K562 (cell line): ENCODE data around the gene CCDC18. TPM values are rescaled to one million over a fixed set of nuclear protein-coding genes. Genes with fewer than 3 reads are reported as not detected.

Experiments
- CBFA2T3 ChIP-seq: fragments of 450-650 bp; IDR thresholded peaks from 2 replicates; pipeline ENCODE4 v1.6.1; 2017
- CCNT2 ChIP-seq: IDR thresholded peaks from 2 replicates; pipeline ENCODE4 v1.6.1; 2011; ENCODE audit warnings: borderline replicate concordance, low read depth, mild to moderate bottlenecking, moderate library complexity, mixed read lengths, low read length; ENCODE audit not compliant: insufficient read length; ENCODE audit errors: extremely low read depth
- EZH2 ChIP-seq: IDR thresholded peaks from 2 replicates; pipeline ENCODE4 v1.6.1; 2012; ENCODE audit warnings: low read depth, mild to moderate bottlenecking, inconsistent platforms, low read length, borderline replicate concordance
- HNRNPLL ChIP-seq: fragments of 200-400 bp; formaldehyde crosslinking; IDR thresholded peaks from 2 replicates; pipeline ENCODE4 v1.6.1; 2017; ENCODE audit warnings: low read length, low read depth, mild to moderate bottlenecking; ENCODE audit not compliant: poor library complexity, severe bottlenecking
- HNRNPUL1 ChIP-seq: fragments of 200-400 bp; formaldehyde crosslinking; IDR thresholded peaks from 2 replicates; pipeline ENCODE4 v1.6.1; 2017; ENCODE audit warnings: low read length
- JUND ChIP-seq, 2 experiments: IDR thresholded peaks; 2 replicates in 1 of 2; 3 replicates in 1 of 2; pipeline ENCODE4 v1.6.1; 2011; ENCODE audit warnings: borderline replicate concordance in 2 of 2, low read depth in 2 of 2, low read length in 2 of 2, improper control_type of control experiment in 1 of 2, missing biosample characterization in 1 of 2, missing genetic modification characterization in 1 of 2, missing genetic modification reagents in 1 of 2
- MIER1 ChIP-seq: fragments of 450-650 bp; IDR thresholded peaks from 2 replicates; pipeline ENCODE4 v1.6.1; 2016; ENCODE audit warnings: antibody characterized with exemption, mild to moderate bottlenecking, low read depth
- NEUROD1 ChIP-seq: fragments of 150-350 bp; IDR thresholded peaks from 2 replicates; pipeline ENCODE4 v1.6.1; 2014; ENCODE audit warnings: borderline replicate concordance, low read length, low read depth; ENCODE audit not compliant: partially characterized antibody
- NFIX ChIP-seq: fragments of 250-450 bp; sonication (Bioruptor Pico); IDR thresholded peaks from 2 replicates; pipeline ENCODE4 v1.4.0; 2020; ENCODE audit warnings: low read depth, mild to moderate bottlenecking, moderate library complexity
- NONO ChIP-seq, 2 experiments: fragments of 200-400 bp in 1 of 2; fragments of 450-650 bp in 1 of 2; formaldehyde crosslinking in 1 of 2; IDR thresholded peaks; 2 replicates each; pipeline ENCODE4 v1.6.1; 2017; ENCODE audit warnings: low read depth in 2 of 2, mild to moderate bottlenecking in 2 of 2, moderate library complexity in 2 of 2, low read length in 1 of 2
- PYGO2 ChIP-seq: fragments of 450-650 bp; IDR thresholded peaks from 2 replicates; pipeline ENCODE4 v1.6.1; 2016; ENCODE audit warnings: mild to moderate bottlenecking, missing genetic modification characterization, moderate library complexity, missing compliant biosample characterization
- SIN3A ChIP-seq, 2 experiments: fragments of 150-350 bp in 1 of 2; IDR thresholded peaks; 2 replicates each; pipeline ENCODE4 v1.6.1; 2011 to 2016; ENCODE audit warnings: borderline replicate concordance in 2 of 2, low read depth in 2 of 2, low read length in 2 of 2, mild to moderate bottlenecking in 2 of 2, moderate library complexity in 2 of 2; ENCODE audit not compliant: control insufficient read depth in 1 of 2
- TCF7 ChIP-seq: sonication (generic); IDR thresholded peaks from 2 replicates; pipeline ENCODE4 v1.6.1; 2016; ENCODE audit warnings: antibody characterized with exemption, borderline replicate concordance
- TEAD1 ChIP-seq, 2 experiments: fragments of 450-650 bp in 1 of 2; sonication (generic) in 1 of 2; formaldehyde crosslinking; IDR thresholded peaks; 2 replicates each; pipeline versions ENCODE4 v1.4.0 to v1.8.0; 2020 to 2022; ENCODE audit warnings: mild to moderate bottlenecking in 2 of 2, missing genetic modification reagents in 1 of 2
- ZC3H11A ChIP-seq: IDR thresholded peaks from 2 replicates; pipeline ENCODE4 v1.6.1; 2012; ENCODE audit warnings: low read depth, low read length, improper control_type of control experiment
- ZNF140 ChIP-seq: fragments of 250-450 bp; sonication (Bioruptor Pico); IDR thresholded peaks from 2 replicates; pipeline ENCODE4 v1.8.0; 2021; ENCODE audit warnings: moderate library complexity, mild to moderate bottlenecking, inconsistent platforms
- polyA plus RNA-seq, 8 experiments: library from polyadenylated mRNA; depleted of rRNA in 4 of 8; stranded (reverse) in 5 of 8; unstranded in 3 of 8; fragments of >200 nt; fragmentation: Nextera tagmentation in 2 of 8; fragmentation: Illumina TruSeq in 1 of 8; extraction: Ambion mirVana in 2 of 8; extraction: Trizol in 1 of 8; gene quantifications; 2 replicates each; pipeline versions ENCODE4 v1.2.1 to v1.2.3, GENCODE V29; 2011 to 2014; ENCODE audit warnings: inconsistent platforms in 1 of 8, missing spikeins in 1 of 8
- total RNA-seq, 7 experiments: library from RNA; depleted of rRNA in 6 of 7; stranded (reverse); fragments of >200 nt in 6 of 7; fragmentation: Illumina TruSeq in 2 of 7; extraction: Trizol in 2 of 7; gene quantifications; 2 replicates each; pipeline versions ENCODE4 v1.2.1 to v1.2.3, GENCODE V29; 2011 to 2021; ENCODE audit warnings: low replicate concordance in 1 of 7
- TF ChIP-seq, protein P1 (sequence below): IDR thresholded peaks from 2 replicates; pipeline ENCODE4 v1.6.1; 2016; ENCODE audit warnings: missing genetic modification characterization, missing compliant biosample characterization
- TF ChIP-seq, protein P2 (sequence below), 2 experiments: fragments of 450-650 bp; IDR thresholded peaks; 2 replicates each; pipeline ENCODE4 v1.6.1; 2018; ENCODE audit warnings: mild to moderate bottlenecking in 2 of 2, low read depth in 1 of 2; ENCODE audit not compliant: partially characterized antibody in 2 of 2

CCDC18 gene
- total and polyA plus RNA-seq, 9 of the 15 experiments (the other 6 are each of a cell fraction or from before 2014, with no cell fraction given): 19.5 to 34.2 (median 24.3) TPM

DNA sequence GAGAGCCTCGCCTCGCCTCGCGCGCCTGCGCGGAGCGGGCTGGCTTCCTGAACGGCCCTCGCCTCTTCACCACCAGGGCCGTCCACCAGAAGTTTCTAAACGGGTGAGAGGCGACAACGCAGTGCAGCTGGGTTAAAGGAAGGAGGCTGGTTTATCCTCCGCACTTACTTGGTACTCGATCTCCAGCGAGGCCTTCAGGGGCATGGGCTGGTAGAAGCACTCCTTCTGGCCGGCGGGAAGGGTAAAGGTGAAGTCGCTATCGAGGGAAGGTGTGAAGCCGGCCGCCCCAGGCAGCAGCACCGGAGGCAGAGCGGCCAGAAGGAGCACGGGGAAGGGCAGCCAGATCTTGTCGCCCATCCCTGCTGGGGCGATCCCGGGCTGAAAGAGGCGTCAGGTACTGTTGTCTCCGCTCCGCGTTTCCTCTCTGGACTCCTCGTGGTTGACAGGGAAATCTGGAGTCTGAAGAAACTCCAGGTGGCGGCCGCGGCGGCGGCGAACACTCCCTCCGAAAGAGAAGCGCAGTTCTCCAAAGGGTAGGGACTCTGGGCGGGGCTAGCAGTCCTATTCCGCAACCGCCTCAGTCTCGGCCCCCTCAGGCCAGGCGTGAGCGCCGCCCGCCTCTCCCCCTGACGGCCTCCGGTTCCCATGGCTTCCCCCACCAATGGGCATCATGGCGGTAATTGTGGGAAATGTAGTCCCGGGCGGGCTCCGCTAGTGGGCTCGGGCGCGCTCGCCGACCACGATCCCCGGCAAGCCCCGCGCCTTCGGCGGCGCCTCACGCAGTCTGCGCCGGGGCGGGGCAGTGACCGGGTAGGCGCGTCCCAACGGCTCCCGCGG lies 420 bp upstream of the CCDC18 start, which contains the start of gene TMED5 (continued):
- TF ChIP-seq MIER1 (no peak), NEUROD1 (peak; percentile 1), PYGO2 (no peak), CBFA2T3 (no peak), ZC3H11A (no peak), SIN3A (IDR thresholded peaks at IDR 0.05; ENCODE audit: borderline replicate concordance in 2 of 2, control insufficient read depth in 1 of 2, low read depth in 2 of 2, low read length in 2 of 2) (peak; percentile 57 to 74; a peak in 2 of 4 replicates), TCF7 (no peak), EZH2 (no peak), HNRNPLL (peak; percentile 98), CCNT2 (peak; percentile 83), HNRNPUL1 (no peak), JUND (IDR thresholded peaks at IDR 0.05; ENCODE audit: borderline replicate concordance, low read depth, low read length) (peak; percentile 45; the same call in 1 of the 2 replicates), JUND (tag; IDR thresholded peaks at IDR 0.05; ENCODE audit: borderline replicate concordance, low read depth, low read length) (no peak; the same call in 2 of the 3 replicates), TEAD1 (CRISPR knock-in tag; IDR thresholded peaks at IDR 0.05) (no peak; a peak in 1 of 4 replicates), NONO (IDR thresholded peaks at IDR 0.05; ENCODE audit: low read depth in 2 of 2, low read length in 1 of 2) (no peak), NFIX (CRISPR knock-in tag) (no peak), ZNF140 (CRISPR knock-in tag) (no peak)
- TF ChIP-seq, protein P1, sequence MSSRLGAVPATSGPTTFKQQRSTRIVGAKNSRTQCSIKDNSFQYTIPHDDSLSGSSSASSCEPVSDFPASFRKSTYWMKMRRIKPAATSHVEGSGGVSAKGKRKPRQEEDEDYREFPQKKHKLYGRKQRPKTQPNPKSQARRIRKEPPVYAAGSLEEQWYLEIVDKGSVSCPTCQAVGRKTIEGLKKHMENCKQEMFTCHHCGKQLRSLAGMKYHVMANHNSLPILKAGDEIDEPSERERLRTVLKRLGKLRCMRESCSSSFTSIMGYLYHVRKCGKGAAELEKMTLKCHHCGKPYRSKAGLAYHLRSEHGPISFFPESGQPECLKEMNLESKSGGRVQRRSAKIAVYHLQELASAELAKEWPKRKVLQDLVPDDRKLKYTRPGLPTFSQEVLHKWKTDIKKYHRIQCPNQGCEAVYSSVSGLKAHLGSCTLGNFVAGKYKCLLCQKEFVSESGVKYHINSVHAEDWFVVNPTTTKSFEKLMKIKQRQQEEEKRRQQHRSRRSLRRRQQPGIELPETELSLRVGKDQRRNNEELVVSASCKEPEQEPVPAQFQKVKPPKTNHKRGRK: no peak
- TF ChIP-seq, protein P2, sequence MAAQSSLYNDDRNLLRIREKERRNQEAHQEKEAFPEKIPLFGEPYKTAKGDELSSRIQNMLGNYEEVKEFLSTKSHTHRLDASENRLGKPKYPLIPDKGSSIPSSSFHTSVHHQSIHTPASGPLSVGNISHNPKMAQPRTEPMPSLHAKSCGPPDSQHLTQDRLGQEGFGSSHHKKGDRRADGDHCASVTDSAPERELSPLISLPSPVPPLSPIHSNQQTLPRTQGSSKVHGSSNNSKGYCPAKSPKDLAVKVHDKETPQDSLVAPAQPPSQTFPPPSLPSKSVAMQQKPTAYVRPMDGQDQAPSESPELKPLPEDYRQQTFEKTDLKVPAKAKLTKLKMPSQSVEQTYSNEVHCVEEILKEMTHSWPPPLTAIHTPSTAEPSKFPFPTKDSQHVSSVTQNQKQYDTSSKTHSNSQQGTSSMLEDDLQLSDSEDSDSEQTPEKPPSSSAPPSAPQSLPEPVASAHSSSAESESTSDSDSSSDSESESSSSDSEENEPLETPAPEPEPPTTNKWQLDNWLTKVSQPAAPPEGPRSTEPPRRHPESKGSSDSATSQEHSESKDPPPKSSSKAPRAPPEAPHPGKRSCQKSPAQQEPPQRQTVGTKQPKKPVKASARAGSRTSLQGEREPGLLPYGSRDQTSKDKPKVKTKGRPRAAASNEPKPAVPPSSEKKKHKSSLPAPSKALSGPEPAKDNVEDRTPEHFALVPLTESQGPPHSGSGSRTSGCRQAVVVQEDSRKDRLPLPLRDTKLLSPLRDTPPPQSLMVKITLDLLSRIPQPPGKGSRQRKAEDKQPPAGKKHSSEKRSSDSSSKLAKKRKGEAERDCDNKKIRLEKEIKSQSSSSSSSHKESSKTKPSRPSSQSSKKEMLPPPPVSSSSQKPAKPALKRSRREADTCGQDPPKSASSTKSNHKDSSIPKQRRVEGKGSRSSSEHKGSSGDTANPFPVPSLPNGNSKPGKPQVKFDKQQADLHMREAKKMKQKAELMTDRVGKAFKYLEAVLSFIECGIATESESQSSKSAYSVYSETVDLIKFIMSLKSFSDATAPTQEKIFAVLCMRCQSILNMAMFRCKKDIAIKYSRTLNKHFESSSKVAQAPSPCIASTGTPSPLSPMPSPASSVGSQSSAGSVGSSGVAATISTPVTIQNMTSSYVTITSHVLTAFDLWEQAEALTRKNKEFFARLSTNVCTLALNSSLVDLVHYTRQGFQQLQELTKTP (IDR thresholded peaks at IDR 0.05; ENCODE audit: low read depth in 1 of 2, partially characterized antibody in 2 of 2): peak; percentile 18 to 94
